Testis (tissue), 2 donors: Measurements from ENCODE around the gene AHDC1.

Experiments used
- CTCF ChIP-seq, 3 experiments: fragments of 450-650 bp in 2 of 3; fragments of 200-600 bp in 1 of 3; sonication (generic) in 1 of 3; IDR thresholded peaks; one replicate each; pipeline ENCODE4 v1.5.1; 2016 to 2019; ENCODE audit warnings: antibody characterized with exemption in 3 of 3, mild to moderate bottlenecking in 2 of 3, moderate library complexity in 1 of 3
- POLR2A ChIP-seq: fragments of 450-650 bp; IDR thresholded peaks from one replicate; pipeline ENCODE4 v1.6.1; 2017; ENCODE audit warnings: antibody characterized with exemption, mild to moderate bottlenecking, moderate library complexity

DNA sequence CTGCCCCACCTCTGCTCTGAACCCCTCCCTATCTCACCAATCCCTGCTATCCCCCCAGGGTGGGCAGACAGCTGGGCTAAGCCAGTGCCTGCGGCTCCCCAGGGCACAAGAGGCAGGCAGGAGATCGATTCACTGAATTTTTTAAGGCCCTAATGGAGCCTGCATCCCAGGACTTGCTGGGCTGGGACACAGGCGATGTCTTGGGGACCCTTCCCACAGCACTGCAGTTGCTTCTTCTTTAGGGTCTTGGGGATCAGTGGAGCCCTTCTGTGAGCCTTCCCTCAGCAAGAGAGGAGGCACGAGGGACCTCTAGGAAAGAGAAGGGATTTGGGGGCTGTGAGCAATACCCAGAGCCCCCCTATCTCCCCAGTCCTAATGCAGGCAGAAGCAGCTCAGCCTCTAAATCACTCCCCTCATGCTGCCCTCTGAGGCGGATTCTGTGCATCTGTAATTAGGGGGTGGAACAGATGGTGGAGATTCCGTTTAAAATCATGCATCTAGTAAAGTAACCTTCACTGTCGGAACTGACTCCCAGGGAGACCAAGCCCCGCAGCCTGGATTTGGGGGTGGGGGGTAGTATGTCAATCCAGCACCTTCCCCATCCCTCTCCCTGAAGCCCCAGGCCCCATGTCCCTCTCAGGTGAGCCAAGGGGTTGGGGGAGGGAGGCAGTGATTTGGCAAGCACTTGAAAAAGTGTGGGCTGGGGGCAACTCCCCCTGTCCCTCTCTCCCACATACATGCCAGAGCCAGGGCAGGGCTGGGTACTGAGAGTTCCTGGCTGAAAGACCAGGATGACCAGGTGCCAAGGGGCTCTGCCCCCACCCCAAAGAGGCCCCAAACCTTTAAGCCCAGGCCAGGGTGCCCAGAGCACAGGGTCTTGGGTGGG lies 10.0 kb downstream of the AHDC1 start:
- TF ChIP-seq CTCF (IDR thresholded peaks at IDR 0.05): no peak
- no peak for TF ChIP-seq POLR2A
